A172 (cell line): ENCODE results near the gene CDH4. TPM values are rescaled to one million over a fixed set of nuclear protein-coding genes. Genes with fewer than 3 reads are reported as not detected.

ENCODE experiments used
- DNase-seq: peaks from one replicate; pipeline ENCODE4 v3.0.0-alpha.2; 2015; ENCODE audit warnings: low spot score
- total RNA-seq: library from RNA; depleted of rRNA; stranded (reverse); fragments of >200 nt; shearing (Covaris generic); gene quantifications from 2 replicates; pipeline ENCODE4 v1.2.3, GENCODE V29; 2014

Gene CDH4
- total RNA-seq, 1 experiment from 2014 or later, result 5.5 TPM

DNA sequence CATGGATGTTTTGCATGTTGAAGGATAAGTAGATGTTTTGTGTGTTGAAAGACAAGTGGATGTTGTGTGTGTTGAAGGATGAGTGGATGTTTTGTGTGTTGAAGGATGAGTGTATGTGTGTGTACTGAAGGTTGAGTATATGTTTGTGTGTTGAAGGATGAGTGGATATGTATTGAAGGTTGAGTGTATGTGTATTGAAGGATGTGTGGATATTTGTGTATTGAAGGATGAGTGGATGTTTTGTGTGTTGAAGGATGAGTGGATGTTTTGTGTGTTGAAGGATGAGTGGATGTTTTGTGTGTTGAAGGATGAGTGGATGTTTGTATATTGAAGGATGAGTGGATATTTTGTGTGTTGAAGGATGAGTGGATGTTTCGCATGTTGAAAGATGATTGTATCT is 325.0 kb downstream of the CDH4 start:
- DNase-seq, result no peak

DNA sequence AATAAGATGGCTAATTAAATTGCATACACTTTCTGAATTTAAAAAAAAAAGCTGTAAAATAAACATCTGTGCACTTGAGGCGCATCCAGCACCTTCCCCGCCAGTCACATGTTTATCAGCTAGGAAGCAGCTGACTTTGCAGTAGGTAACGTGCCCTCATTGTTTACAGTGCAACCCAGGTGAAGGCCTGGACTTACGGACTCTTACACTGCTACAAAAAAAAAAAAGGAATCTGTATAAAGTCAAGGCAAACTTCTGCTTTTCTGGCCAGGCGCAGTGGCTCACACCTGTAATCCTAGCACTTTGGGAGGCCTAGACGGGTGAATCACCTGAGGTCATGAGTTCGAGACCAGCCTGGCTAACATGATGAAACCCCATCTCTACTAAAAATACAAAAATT is 327.8 kb downstream of the CDH4 start:
- DNase-seq, result no peak

- no peak for DNase-seq
Measured at GRCh38 chr20:61580958-61581824, 329.1 kb downstream of the CDH4 start.

DNA sequence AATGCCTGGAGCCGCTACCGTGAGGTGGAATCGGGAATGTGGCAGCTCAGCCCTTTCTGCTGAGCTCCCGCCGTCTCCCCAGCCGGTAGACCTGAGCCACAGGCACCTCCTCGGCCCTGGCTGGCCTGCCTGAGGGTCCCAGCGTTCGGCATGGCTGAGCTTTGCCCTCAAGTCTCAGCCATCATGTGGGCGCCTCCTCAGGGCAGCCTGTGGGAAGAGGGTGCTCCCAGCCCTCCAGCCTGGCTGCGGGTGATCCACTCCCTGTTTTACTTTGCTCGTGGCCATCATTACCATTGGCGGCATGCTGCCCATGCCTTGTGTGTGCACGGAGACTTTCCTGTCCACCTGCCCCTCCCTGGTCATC is 329.7 kb downstream of the CDH4 start:
- DNase-seq, result no peak

DNA sequence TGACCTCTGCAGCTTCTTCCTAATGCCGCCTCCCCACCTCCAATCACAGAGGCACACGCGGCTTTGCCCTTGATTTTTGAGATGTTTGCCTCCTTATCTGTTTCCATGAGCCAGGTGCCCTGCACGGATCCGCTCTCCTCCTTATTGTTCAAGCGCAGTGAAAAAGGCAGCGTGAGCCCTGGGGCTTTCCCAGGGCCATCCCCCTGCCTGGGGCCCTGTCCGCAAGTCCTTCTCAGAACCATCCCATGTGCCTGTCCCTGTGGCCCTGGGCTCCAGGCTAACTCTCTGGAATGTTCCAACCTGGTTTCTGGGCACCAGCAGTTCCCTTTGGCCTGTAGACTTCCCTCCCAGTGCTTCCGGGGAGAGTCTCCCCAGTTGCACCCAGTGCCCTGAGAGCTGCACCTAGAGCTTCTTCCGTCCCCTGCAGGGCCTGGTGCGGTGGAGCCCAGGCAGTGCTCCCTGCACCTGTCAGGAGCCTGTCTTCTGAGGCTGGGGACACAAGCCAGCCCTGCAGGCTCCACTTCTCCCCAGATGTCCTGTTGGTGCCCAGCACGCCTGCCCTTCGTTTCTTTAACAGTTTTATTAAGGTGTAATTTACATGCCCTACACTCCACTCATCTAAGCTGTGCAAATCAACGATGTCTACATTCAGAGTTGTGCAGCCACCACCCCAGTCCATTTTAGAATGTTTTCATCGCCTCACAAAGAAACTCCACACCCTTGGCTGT is 330.3 kb downstream of the CDH4 start:
- no peak for DNase-seq

- no peak for DNase-seq
Measured at GRCh38 chr20:61583356-61583755, 331.3 kb downstream of the CDH4 start.

GRCh38 chr20:61584851-61585250 is 332.8 kb downstream of the CDH4 start:
- DNase-seq, result no peak

GRCh38 chr20:61585764-61586163 is 333.7 kb downstream of the CDH4 start:
- DNase-seq, result no peak

GRCh38 chr20:61587036-61587435 is 335.0 kb downstream of the CDH4 start:
- DNase-seq, result no peak

GRCh38 chr20:61587681-61588289 is 335.7 kb downstream of the CDH4 start:
- no peak for DNase-seq

DNA sequence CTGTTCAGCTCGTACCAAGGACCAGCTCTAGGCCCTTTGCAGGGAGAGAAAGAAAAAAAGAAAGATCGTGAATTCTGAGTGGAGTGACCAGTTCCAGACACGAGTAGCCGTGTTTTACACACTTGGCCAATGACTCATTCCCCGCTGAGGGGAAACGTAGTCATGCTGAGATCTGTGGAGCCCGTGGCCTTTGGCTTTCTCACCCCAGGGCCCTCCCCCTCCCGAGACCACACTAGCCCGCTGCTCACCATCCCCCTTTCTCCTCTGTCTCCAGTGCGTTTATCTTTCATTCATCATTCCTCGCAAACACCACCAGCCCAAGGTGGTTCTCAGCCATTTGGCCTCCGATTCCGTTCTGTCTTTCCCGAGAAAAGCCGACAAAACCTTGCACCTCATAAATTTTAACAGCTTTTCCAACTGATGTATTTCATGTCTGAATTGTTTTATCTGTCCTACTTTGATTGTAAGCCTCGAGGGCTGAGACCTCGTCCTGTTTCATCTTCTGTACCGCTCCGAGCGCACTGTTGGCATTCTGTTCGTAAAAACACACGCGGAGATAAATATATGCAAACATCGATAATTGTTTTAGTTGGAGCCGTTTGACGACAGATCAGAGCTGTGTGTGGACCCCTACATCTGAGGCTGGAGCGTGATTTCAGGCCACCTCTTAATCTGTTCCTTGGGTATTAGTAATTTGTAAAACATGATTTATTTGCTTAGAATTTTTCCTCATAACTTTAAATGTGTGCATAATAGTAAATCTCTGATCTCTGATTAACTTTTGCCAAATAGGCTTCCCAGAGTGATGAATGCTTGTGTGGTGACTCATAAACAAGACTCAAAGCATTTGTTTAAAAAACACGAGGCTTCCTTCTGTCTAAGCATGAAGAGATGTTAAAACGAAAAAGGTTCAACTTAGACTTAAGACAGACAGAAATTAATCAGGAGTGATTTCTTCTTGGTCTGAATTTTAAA is 336.6 kb downstream of the CDH4 start:
- peak; percentile 71 for DNase-seq

- no peak for DNase-seq
Measured at GRCh38 chr20:61590236-61590635, 338.2 kb downstream of the CDH4 start.

DNA sequence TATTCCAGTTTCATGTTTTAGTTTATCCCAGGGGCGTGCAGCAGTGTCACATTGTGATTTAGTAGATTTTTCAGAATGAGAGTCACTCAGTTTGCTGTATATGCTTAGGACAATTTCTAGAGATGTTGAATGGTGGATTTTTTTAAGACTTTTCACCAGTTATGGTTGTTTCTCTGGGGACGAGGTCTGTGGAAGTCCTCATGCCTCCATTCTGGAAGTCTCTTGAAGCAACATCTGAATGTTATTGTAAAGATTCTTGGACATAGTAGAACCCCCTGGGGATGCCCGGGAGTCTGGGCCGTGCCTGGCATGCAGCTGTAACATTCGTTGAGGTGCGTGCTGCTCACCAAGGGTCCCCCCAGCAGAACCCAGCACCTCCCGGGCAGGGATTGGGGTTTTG is 341.5 kb downstream of the CDH4 start:
- DNase-seq, result no peak

GRCh38 chr20:61594198-61594597 is 342.1 kb downstream of the CDH4 start:
- no peak for DNase-seq

DNA sequence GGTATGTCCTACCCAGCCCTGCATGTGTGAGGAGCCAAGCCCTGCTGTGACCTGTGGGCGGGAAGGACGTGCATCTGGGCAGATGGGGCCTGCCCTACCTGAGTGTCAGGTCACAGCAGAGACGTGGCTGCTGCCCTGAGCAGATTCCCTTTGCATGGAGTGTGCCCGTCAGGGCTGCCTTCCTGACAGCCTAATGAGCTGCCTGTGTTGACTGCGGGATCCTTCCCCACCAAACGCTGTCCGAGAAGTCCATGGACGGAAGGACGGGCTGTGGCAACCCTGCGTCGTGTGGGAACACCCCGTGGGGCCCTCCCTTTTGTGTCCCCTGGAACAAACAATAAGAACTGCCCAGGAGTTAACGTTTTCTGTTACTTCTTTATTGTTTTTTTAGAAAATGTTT is 343.2 kb downstream of the CDH4 start:
- DNase-seq, result no peak

GRCh38 chr20:61596687-61597330 is 344.7 kb downstream of the CDH4 start:
- DNase-seq, result no peak

DNA sequence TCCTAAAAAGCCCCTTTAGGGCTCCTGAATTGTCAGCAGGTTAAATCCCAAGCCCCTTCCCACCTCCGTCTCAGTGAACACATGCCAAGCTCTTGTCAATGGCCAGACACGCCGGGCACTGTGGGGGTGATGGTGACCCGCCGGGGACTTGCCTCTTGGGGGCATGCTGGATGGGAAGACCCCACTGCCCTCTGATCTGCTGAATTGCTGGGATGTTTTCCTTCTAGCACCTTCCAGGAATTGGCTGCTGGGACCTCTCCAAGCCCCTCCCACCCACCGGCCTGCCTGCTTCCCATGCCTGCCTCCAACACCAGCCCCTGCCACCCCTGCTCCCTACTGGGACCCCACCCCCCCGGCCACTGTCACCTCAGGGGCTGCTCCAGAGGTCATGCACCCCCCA is 345.9 kb downstream of the CDH4 start:
- no peak for DNase-seq

GRCh38 chr20:61598586-61598985 is 346.5 kb downstream of the CDH4 start:
- no peak for DNase-seq

GRCh38 chr20:61599061-61599531 is 347.0 kb downstream of the CDH4 start:
- no peak for DNase-seq

DNA sequence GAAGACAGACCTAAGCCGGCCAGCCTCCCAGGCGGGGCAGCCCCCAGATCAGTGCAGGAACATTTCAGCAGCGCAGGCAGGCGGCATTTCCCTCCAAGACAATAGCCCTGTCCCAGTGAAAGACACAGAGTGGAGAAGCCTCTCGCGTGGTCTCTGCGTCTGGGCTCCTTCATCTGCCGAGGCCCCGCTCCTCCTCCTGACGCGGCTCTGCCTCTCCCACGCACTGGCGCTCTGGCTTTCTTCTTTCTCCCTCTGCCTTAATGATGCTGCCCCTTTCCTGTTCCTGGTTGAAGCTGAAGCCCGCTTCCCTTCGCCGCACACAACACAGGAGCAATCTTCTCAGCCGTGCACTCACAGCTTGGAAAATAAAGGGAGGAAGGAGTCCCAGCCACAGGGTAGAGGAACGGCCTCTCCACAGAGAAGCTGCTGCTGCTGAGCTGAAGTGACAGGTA is 347.5 kb downstream of the CDH4 start:
- DNase-seq, result no peak

GRCh38 chr20:61600016-61600415 is 348.0 kb downstream of the CDH4 start:
- no peak for DNase-seq
